ENCODE data around the gene SMIM41.

SMIM41 gene
- 0 to 0.12 (median 0.05) reads per million in 4 experiments for total RNA-seq

DNA sequence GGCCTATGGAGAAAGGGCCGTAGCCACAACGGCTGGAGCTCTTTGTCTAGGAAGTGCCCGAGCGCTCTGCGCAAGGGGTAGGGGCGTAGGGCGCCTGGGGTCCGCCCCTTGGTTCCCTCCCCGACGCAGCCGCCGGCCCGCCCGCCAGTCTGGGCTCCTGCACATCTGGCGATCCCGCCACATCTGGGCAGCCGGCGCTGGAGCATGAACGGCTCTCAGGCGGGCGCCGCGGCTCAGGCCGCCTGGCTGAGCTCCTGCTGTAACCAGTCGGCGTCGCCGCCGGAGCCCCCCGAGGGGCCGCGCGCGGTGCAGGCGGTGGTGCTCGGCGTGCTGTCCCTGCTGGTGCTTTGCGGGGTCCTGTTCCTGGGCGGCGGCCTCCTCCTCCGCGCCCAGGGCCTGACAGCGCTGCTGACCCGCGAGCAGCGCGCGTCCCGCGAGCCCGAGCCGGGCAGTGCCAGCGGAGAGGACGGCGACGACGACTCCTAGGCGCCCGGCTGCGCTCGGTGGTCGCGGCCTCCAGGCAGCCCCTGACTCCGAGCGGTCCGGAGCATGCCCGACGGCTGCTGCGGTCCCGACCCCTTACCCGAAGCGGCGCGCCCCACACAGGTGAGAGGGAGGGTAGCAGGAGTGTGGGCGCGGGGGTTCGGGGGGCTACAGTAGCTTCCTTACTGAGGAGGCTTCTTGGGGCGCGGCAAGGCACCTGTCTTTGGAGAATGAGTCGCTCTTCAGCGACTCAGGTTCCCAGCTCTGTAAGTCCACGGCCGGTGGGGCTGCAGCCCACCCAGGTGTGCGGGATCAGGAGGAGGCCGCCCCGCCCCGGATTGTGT lies at the start of gene SMIM41:
Gene SMIM41, plus strand, starts transcription at position 129 of the 827 bp plus-strand sequence. Its CDS starts 76 bp downstream, at position 205.
- no peak for DNase-seq

DNA sequence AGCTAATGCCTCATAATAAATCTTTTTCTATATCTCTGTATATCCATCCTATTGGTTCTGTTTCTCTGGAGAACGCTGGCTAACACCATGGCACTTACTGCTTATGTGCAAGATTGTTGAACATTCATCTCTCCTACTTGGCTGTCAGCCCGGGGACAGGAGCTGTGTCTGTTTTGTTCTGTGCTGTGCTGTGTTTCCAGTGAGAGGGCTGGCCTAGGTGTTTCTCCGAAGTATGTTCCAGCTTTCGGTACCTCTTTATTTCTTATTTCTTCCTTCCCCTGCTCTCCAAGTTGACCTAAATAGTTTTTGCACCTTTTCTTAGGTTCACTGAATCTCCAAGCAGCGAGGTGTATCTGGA lies 47.1 kb upstream of the SMIM41 start:
- DNase-seq = no peak

DNA sequence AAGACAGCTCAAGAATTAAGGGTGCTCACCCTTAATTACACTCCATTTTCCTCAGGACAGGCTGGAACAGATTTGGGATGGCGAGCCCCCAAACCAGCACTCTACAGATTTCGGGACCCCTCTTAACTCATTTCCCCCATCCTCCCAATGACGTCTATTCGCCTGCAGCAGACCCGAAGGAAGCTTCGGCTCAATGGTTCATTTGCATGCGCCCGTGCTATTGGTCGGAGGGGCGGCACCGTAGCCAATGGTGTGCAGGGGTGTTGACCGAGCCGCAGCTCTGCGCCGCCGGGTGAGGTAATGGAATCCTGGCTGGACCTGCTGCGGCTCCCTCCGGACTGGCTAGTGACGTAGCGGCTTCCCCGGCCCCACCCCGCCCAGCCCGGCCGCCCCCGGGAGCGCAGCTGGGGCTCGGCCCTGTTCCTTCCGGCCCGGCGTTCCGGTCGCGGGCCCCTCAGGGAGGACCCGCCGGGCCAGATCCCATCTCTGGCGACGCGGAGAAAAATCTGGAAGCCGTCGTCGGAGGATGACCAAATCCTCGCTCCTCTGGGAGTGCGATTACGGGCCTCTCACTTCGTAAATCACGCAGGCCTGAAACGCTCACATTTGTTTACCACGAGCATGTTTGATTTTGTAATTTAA lies 46.6 kb upstream of the SMIM41 start:
- peak; percentile 84 for DNase-seq

DNA sequence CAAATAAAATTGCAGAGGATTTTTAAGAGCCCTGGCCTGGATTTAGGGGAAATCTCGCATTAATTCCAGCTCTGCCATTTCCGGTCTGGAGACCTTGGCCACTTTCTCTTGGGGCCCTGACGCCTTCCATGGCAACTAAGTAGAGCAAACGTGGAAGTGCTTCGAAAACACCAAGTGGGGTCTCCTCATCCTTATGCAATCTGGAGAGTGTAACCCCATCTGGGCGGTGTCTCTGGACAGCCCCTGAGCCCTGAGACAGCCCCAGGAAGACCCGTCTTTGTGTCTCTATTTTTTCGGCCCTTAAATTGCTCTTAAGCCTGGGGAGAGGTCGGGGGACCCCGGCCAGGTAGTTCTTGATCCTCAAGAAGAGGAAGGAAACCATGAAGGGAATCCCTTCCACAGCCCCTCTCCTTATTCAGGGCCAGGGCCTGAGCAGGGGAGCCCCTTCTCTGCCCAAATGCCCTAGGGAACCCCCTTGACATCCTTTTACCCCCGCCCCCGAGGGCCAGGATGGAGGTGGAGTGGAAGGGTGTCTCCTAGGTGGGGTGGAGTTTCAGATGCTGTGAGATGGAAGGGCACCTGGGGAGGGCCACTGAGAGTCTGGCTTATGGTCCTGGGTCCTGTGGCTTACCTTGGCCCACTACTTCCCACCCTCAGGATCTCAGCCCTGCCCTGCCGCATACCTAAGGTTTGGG lies 45.9 kb upstream of the SMIM41 start:
- no peak for DNase-seq

DNA sequence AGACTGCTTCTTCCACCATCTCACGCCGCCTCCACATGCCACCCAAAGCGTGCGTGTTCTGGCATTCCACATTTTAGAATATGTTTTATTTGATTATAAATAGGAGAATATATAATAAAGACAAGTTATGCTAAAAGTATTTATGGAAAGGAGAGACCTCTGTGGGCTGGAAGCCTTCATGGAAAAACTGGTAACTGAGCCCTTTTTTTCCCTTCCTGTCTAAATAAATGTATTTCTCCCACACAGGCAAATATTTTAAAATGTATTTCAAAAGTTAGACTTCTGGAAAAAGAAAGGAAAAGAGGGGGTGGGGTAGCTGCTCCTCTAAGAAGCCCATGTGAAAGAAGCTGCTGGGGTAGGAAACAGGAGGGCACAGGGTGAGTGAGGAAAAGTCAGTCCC lies 44.3 kb upstream of the SMIM41 start:
- no peak for DNase-seq

DNA sequence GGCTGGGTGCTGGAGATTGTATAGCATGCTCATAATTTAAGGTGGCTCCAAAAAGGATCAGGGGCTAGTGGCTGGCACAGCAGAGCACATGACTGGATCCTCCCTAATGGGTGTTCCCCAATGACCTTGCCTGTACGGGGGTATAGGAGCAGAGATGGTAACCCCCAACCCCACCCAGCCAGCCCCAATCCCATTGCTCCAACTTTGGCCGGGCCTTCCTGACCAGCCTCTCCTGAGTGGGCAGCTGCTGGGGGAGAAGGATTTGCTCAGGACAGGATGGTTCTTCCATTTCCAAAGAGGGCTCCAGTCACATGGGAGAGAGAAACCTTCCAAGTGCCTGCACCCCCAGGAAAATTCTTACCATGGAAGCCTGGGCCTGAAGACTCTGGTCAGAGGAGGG lies 43.6 kb upstream of the SMIM41 start:
- DNase-seq = no peak

DNA sequence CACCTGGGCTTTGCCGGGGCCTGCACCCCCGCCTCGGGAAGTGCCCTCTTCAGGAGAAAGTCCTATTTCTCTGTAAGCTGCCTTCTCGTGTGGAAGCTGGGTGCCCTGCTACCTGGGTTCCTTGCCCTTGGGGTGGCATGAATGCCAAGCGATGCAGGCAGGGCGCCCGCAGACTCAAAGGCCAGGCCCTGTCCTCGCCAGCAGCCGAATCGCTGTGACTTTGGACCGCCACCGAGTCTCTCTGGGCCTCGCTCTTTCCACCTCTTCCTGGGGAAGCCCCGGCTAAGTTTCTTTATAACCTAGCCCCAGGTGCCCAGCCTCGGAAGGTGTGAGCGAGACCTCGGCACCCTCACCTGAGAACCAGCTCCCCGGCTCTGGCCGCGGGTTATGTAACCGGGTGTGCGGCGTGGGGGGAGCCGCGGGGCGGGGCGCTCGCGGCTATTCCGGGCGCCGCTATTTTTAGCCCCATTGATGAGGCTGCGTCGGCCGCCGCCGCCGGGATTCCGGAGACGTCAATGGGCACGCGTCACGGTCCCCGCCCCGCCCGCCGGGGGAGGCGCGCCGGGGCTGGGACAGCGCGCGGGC lies 42.8 kb upstream of the SMIM41 start:
- peak; percentile 82 for DNase-seq

DNA sequence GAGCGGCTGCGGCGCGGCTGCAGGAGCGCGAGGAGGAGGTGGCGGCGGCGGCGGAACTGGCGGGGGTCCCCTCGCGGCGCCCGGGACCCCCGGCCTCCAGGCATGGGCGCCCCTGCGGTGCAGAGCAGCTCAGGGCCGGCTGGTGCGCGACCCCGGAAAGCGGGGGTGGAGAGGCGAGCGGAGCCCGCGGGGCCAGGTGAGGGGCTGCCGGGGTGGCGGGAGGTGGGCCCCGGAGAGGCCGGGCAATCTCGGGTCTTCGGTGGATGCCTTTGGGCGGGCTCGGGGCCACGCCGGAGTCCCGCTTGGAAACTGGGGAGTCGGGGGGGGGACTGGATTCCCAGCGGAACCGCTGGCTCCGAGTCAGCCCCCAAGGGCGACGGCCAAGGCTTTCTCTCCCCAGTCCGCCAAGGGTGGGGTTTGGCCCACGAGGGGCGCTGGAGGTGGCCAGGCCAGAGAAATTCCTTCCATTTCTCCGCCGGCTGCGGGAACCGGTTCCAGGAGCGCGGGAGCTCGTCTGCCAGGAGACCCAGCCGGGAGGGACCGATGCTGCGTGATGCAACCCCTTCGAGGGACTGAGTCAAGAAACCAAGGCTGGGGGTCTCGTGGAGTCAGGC lies 42.1 kb upstream of the SMIM41 start:
- DNase-seq = no peak

DNA sequence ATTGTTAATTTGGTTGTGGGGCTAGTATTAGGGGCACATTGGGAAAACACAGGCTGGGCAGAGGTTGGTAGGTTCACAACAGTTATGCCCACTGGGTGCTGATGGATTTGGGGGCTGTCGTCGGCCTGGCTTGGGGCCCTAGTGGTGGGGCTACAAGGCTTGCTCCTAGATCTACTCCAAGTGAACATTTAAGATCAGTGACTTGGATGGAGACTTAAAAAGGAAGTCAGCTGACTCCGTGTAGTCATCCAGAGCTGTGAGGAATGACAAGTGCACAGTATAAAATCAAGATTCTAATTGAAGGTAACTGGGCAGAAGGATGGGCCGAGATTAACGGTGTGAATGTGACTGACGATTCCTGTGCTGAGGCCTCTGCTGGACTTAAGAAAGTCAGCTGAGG lies 41.1 kb upstream of the SMIM41 start:
- no peak for DNase-seq

DNA sequence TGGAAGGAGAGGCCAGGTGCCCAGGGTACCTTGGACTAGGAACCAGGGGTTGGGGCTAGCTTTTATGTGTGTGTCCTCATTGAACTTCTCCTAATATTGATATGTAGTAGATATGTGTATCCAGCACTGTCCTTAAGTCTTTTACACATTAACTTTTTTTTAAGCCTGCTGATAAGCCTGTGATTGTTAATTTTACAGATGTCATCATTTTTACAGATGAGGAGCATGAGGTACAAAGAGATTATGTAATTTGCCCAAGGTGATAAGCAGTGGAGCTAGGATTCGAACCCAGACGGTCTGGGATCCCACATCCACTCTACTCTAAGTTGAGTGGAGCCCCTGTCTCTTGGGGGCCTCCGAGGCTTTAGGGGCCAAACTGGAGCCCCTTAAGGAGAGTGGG lies 38.5 kb upstream of the SMIM41 start:
- DNase-seq = no peak

DNA sequence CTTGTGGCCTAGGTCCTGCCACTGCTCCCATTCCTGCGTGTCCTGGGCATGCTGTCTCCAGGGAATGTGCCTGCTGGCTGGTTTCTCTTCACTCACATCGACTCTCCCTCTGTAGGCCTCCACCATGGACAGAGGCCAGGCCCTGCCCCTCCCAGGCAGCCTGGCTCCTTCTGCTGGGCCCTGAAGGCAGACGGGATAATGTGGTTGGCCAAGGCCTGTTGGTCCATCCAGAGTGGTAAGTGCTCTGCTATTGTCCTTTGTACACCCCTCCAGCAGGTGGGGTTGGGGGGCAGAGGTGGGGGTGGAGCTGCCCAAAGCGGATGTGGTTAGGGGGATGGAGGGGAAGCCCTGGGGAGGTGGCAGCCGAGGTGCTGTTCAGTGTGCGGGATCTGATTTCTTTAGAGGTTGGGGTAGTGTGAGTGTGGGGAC lies 37.8 kb upstream of the SMIM41 start:
- peak; percentile 55 for DNase-seq

DNA sequence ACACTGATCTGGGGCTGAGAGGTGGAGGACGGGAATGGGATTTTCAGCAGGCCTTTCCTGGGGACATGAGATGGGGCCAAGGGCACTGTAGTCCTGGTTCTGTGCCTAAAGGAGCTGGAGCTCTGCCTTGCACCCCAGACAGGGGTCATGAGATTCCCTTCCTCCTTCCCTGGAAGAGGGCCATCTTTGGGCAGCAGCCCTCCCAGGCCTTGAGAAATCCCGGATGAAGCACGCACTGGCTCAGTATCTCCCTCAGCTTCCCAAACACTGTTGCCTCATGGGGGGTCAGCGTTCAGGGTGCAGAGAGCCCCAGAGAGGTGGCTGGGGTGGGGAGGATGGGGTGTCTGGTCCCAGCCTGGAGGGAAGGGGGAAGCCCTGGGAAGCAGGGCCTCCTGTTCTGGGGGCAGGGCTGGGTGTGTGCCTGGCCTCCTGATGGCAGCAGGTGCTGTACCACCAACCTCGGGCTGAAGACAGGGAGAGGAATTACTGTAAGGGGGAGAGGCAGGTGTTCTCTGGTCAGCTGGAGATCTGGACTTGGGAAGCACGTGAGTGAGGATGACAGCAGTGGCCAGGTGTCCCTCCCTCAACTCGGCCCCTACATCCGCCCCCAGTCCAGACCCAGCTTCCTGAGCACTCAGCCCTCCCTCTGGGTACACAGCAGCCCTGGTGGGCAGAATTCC lies 36.7 kb upstream of the SMIM41 start:
- no peak for DNase-seq

DNA sequence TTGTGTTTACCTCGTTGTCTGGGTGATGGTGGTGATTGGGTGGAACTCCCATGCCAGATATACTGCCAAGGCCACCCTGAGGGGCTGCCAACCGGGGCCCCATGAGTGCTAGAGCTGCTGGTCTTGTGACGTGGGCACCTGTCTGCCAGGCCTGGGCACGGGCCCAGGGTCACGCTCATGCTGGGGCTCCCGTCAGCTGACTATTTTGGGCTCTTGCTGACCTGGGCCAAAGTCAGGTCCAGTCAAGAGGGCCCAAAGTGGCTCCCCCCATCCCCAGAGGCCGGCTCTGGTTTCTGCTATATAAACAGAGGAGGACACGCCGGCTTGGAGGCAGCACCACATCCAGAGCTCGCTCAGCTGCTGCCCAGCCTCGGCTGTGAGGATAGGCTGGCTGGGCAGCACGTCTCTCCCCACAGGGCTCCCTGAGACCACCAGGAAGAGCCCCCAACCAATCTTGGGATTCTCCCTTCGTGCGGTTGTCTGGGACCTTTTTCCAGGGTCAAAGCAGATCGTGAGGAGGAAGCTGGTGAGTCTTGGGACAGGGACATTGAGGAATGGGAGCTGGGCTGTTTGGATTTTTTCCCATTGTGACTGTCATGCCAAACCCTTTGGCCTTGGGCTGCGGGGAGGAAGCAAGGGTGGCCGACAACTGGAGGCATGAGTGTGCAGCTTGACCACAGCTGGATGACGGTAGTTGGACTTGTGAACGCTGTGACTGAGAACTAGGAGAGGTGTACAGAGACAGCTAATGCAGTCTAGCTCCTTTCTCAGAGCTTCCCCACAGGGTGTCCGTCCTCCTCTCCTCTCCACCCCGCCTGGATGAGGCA lies 35.9 kb upstream of the SMIM41 start:
- DNase-seq = no peak

DNA sequence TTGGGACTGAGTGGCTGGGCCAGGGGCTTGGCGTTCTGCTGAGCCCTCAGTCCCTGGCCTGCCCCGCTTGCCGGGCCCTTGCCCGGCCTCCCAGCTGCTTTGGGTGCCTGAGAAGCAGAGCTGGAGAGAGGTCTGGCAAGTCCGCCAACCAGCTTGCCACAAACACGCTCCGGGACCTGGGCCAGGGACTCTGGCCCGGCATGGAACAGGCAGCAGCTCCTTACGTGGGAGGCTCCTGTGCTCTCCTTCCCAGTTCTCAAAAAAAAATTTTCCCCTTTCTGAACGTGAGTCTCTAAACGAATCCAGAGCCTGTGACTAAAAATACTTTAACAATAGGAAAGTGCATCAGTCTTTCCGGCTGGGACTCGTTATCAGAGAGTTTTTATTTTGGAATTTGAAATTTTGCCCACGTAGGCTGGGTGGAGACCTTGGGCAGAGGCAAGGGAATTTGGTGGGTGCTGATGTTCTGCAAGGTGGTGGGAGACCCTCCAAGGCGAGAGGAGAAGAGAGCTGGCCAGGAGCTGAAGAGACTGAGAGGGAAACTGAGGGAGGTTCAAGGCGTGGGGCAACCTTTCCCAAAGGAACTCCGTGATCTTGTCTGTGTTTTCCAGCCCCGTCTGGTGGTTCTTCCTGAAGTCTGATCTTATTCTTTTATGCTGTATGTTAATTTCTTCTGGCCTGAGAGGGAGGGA lies 35.1 kb upstream of the SMIM41 start:
- DNase-seq = no peak

DNA sequence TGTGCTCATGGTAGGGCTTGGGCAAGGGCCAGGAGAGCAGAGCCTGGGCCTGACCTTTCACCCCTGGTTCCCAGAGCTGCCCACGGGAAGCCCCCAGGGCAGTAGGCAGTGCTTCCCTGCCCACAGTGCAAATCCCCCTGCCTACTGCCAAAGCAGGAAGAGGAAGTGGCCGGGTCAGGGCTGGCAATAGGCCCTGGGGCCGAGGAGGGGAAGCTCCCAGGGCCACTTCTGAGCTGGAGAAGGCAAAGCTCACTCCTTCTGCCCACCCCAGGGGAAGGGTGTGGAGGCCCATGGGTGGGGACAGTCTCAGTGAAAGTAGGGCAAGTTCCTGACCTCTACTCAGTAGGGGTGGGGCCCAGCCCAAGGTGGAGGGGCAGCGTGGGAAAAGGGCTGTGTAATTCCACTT lies 33.7 kb upstream of the SMIM41 start:
- DNase-seq = no peak

DNA sequence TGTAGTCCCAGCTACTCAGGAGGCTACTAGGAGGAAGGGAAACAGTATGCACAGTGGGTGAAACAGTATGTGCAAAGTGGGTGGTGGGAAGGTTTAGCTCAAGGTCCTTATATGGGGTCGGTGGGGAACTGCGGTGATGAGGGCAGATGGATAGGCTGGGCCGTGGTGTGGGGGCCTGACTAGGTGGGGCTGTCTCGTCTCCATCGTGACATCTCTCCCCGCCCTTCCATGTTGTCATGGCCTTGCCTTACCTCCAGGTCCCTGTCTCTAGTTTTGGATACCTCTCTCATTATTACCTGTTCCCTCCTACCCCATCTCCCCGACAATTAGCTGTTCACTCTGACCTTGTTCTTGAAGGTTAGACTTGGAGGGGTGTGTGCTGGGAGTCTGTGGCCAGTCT lies 32.6 kb upstream of the SMIM41 start:
- no peak for DNase-seq

DNA sequence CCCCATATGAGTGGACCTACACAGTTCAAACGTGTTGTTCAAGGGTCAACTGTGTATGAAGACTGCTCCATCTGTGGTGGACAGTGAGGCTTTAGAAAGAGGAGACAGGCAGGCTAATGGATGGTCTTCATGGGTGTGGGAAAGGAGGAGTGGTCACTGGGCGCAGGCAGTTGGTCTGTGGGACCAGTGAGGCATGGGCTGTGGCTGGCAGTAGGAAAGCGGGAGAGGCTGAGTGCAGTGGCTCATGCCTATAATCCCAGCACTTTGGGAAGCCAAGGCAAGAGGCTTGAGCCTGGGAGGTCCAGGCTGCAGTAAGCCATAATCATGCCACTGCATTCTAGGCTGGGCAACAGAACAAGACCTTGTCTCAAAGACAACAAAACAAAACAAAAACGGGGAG lies 30.2 kb upstream of the SMIM41 start:
- DNase-seq = no peak

DNA sequence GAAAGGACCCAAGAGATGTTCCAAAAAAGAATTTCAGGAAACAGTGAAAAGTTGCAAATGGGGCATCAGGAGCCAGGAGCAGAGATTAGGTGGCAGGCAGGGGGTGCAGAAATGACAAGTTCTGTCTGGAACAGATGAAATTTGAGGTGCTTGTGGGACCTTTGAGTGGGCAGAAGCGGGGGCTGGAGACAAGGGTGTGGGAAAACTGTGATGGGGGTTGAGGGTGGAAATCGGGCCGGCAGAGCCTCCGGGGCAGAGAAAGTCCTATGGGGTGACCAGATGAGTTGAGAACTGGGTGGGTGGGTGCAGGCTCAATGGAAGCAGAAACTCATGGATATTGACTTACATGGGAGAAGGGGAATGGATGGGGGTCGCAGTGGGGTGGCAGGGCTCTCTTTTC lies 29.8 kb upstream of the SMIM41 start:
- no peak for DNase-seq

DNA sequence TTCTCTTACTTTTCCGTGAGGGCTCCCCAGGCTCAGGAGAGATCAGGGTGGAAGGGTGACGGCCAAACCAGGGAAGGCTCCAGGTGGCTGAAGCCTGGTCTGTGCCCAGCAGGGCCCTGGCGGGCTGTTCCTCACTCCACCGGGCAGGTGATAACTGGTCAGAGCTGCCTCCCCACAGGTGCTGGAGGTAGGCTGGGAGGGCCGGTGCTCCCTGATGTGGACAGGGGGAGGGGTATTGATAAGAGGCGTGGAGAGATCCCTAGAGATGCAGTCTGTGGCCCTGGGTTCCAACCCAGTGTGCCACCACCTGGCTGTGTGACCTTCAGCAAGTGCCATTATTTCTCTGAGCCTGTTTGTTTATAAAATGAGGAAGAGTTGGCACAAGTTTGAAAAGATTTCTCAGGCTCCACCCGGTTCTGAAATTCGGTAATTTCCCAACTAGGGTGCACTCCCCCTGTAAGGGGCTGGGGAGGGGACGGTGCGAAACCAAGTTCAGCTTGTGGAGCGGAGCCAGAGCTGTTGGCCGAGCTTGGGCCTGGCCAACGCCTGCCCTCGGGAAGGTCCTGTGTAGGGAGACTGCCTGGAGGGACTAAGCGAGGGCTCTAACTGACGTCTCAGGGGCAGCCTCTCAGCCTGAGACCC lies 29.3 kb upstream of the SMIM41 start:
- DNase-seq = peak; percentile 30

All from effector CD8-positive, alpha-beta T cell (primary cell).